GM19099 (cell line): ENCODE data around the gene OSM.

Experiments
- POLR2A ChIP-seq: IDR thresholded peaks from 3 replicates; pipeline ENCODE4 v1.6.1; 2011; ENCODE audit warnings: low read depth; ENCODE audit not compliant: insufficient read length; ENCODE audit errors: extremely low read depth

Gene OSM

DNA sequence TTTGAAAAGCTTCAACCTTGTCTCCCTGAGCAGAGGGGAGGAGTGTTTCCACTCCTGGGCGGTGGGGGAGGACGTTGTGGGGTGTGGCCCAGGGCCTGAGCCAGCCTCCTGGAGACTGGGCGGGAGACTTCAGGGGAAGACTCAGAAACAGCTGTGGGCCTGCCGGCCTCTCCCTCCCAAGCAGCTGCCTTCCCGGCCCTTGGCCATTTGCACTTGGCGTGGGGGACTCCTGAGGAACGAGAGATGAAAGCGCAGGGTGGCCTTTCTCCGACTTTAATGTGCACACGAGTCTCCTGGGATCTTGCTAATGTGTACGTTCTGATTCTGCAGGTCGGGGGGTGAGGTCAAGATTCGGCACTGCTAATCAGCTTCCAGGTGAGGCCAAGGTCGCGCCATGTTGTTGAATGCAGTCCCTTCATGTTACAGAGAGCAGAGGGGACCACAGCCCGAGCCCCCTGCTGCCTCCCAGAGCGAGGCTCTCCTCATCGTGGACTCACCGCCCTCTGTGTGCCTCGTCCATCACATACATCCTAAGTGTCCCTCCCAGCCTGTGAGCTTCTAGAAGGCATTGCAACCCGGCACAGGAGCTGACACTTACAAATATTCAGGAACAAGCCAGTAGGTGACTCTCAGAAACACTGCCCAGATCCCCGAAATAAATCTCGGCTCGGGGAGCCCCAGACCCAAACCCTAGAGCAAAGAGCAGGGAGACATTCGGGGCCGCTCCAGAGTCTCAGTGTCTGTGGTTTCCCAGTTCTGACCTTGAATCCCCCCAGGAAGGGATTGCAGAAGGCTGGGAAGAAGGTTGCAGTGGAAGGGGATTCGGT is 27.8 kb downstream of the OSM start:
- no peak for TF ChIP-seq POLR2A

DNA sequence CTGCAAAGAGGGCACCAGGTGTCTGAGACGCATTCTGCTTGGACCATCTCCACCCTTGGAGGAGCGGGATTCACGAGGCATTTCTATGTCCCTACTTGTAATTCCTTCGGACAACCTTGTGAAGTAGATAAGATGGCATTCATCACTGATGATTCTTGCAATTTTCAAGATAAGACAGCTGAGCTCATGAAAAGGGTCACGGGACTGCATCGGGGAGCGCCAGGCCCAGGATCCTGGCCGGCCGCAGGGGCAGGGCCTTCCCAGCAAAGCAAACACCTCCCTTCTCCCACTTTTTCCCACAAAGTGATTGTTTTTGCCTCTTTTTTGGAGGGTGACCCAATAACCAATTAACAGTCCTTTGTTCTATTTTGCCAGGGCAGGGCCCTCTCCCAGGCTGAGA is 28.5 kb downstream of the OSM start:
- no peak for TF ChIP-seq POLR2A

DNA sequence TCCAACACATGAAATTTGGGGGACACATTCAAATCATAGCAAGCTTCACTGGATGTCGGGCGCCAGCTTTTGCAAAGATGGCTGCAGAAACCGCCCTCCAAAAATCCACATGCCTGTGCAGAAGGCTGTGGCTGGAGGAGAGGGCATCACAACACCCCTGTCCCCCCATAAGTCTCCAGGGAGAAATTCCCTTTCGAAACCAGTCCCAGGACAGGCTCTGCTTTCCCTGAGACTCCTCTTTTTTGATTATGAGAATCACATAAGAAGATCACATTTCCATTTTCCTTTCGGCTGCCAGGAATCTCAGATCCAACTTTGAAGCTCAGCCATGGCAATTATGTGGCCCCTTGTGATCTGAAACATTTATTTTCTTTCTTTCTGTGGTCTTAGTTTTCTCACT is 29.8 kb downstream of the OSM start:
- TF ChIP-seq POLR2A = no peak

DNA sequence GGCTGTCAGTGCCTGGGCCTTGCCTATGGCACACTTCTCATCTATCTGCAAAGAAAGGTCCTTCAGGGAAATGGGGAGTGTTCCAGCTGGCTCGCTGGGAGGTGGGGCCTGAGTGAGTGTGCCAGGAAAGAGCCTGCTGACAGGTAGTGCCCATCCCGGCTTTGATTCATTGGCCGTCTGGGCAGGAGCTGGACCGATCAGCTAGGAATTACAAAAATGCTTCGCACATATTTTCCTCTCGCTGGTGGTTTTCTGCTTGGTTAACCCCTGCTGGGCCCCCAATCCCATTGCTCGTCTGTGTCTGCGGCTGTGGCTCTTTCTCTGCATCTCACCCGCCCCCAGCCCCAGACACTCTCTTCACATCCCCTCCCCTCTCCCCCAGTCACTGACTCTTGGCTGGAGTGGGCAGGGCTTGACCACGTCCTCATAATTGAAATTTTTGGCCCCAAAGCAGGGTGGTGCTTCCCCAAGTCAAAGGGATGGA is 30.9 kb downstream of the OSM start:
- TF ChIP-seq POLR2A = no peak

DNA sequence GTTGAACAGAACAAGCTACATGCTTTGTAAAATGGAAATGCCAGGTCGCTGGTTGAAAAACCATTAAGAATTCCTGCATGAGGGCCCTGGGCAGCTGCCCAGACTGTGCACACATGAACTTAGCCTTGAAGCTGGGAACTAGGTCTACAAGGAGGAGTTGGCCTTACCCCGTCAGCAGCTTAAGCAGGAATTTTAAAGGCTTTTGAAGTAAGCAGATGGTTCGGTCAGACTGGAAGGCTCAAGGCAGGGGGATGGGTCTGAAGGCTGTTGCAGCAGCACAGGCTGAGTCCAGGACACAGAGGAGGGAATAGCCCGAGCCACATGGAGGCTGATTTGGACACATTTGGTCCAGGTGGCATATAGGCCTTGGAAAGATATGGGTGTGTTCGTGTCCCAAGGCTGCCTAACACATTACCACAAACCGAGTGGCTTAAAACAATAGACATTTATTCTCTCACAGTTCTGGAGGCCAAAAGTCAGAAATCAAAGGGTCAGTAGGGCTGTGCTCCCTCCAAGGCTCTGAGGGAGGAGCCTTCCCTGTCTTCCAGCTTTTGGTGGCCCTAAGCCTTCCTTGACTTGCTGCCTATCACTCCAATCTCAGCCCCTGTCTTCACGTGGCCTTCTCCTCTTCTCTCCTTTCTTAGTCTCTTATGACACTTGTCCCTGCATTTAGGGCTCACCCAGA is 31.7 kb downstream of the OSM start:
- TF ChIP-seq POLR2A = no peak

DNA sequence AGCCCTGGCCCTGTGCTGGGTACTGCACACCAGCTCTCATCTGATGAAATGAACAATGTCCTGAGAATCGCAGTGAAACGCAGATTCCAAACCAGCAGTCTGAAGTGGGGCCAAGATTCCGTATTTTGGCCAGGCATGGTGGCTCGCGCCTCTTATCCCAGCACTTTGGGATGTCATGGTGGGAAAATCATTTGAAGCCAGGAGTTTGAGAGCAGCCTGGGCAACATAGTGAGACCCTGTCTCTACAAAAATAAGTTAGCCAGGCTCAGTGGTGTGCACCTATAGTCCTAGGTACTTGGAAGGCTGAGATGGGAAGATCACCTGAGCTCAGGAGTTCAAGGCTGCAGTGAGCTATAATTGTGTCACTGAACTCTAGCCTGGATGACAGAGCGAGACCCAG is 33.1 kb downstream of the OSM start:
- no peak for TF ChIP-seq POLR2A

DNA sequence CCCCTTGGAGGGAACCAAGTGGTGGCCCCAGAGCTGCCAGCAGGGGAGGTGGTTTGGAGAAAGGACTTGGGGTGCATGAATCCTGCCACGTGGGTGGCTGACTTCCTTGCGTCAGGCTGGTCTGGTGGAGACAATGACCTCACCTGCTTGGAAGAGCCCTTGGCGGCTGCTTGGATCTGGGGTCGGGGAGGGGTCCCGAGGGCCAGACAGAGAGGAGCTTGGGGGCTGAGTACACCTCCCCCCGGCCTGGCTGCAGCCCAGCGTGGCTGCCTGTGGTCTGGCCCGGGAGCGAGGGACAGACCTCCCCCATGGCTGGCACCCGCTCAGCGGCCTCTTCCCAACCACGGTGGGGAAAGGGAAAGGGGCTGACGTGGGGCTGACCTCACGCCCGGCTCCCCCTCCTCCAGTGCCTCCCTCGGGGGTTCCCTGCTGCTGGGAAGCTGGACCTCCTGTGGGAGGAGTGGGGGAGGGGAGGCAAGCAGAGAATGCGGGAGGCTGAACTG is 33.9 kb downstream of the OSM start:
- no peak for TF ChIP-seq POLR2A

DNA sequence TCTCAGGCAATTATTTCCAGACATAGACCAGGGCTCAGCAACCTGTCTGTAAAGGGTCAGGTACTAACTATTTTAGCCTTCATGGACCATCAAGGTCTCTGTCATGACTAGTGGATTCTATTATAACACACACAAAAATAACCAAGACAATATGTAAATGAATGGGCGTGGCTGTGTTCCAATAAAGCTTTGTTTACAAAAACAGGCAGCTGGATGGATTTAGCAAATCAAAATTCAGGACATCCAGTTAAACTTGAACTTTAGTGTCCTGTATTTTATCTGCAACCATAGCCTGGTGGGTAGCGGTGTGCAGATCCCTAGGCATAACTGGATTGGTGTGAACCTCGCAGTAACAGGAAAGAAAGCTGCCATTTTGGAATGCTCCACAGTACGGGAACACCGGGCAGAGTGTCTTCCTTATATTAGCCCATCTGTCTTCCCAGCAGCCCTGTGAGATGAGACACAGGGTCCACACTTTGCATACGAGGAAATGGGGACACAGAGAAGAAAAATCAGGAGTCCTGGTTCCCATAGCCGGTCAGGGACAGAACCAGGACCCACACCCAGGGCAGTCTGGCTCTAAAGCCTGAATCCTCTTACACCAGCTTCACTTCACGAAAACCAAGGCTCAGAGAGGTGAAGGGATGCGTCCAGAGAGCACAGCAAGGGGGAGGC is 35.7 kb downstream of the OSM start:
- no peak for TF ChIP-seq POLR2A

DNA sequence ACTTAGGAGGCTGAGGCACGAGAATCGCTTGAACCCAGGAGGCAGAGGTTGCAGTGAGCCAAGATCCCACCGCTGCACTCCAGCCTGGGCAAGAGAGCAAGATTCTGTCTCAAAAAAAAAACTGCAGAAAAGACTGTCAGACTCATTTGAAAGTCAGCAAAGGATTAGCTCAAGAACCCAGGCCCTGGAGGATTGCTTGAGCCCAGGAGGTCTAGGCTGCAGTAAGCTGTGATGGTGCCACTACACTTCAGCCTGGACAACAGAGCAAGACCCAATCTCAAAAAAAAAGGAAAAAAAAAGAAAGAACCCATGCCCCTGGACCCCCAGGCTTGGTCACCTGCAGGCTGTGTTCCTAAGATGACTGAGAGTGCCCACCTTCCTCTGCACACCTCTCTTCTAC is 36.3 kb downstream of the OSM start:
- no peak for TF ChIP-seq POLR2A

DNA sequence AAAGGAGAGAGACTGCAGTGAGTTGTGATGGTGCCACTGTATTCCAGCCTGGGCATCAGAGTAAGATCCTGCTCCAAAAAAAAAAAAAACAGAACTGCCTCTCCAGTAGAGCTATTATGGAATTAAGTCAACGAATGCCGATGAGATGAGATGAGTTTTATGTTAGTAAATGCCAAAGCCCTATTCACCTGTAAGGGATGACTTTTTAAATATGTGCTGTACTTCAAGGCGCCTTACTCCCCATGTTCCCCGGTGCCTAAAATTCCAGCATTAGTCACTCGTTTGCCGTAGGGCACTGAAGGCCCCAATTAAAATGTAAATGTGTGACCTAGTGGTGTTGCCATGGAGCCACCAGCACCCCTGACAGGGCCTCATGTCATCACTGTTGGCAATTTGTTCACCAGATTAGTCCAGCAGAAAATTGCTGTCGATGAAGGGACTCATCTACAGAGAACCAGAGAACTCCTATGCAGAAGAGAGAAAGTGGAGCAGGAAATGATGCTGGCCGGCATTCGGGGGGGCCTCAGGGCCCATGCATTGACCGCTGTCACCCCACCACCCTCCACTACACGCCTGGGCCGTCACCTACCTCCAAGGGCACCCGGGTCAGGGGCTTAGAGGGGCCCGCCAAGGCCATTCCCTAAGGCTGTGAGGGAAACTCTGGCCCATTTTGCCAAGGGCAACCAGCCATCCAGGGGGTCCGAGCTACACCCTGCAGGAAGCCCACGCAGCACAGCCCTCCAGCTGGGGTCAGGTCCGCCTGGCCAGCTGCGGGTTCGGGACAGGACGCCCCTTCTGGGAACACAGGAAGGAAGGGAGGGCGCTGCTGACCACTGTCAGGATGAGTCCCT is 37.9 kb downstream of the OSM start:
- TF ChIP-seq POLR2A = no peak

DNA sequence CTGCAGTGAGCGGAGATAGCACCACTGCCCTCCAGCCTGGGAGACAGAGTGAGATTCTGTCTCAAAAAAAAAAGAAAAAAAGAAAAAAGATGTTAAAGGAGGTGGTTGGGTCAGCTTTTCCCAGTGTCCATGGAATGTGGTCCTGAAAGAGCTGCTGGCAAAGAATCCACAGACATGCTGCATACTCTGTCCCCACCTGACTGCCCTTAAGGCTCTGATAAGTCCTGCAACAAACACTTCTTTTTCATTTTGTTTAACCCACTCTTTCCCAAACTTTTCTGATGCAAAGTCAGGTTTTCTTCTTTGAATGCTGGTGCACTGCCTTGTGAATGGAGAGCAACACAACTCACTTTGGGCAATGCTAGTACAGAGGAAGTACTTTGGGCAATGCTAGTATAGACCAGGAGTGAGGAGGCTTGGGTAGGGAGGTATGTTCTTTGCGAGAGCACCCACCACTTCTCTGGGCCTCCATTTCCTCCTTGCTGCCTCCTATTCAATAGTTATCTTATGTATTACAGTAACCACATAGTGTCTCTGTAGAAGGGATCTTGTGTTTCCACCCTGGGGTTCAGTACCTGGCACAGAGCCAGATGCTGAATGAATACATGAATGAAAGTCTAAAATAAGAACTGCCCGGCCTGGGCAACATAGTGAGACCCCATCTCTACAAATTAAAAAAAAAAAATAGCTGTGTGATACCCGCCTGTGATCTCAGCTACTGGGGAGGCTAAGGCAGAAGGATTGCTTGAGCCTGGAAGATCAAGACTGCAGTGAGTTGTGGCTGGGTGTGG is 39.0 kb downstream of the OSM start:
- TF ChIP-seq POLR2A = no peak

DNA sequence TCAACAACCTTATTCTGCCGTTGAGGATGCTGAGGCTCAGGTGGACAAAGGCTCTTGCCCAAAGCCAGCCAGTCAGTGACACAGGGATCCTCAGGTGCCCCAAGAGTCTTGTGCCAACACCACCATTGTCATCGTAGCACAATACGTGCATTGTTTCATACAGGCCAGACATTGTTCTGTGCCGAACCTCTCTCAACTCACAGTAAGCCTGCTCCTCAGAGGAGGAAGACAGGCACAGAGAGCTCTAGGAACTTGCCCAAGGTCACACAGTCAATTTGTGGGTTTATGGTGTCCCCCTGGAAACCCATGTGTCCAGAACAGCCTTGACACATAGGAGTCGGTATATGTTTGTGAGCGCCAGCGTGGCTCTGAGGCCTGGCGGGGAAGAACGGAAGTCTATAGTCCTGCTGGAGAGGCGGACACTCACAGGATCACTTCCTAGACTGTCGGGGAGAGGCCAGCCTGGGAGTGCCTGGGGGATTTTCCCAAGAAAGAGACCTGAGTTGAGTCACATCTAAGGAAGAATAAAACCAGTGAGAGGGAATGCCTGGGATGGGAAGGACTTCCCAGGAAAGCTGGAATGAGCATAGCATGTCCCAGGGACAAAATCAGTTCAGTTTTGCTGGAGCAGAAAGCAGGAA is 40.3 kb downstream of the OSM start:
- no peak for TF ChIP-seq POLR2A

DNA sequence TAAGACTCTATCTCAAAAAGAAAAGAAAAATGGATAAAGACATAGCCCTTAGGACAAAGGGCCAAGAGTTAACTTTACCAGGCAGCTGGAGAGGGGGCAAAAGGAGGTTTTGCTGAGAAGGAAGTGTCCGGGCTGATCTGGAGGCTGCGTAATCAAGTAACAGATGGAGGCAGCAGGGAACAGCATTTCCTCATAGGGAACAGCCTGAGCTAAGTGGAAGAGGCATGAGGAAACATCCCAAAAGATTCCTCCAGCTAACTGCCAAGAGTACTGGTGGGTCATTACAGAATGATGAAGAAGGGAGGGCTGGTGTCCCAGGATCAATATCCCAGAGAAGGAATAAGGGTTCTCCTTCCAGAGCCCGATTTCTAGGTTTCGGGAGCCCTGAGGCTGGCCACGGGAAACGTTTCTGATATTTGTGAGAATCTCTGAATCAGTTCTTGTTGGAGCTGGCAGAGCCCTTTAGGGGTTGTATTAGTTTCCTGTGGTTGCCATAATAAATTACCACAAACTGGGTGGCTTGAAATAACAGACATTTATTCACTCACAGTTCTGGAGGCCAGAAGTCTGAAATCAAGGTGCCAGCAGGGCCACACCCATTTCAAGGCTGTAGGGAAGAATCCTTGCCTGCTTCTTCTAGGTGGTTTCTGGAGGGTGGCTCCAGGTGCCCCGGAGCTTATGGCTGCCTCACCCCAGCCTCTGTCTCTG is 41.3 kb downstream of the OSM start:
- TF ChIP-seq POLR2A = no peak
